ENCODE results near the gene CD300A.
A peak's percentile ranks its signal among the peaks of the same experiment; 100 is the strongest.
"Not testable (repeated sequence)": the region's sequence is repeated elsewhere in the genome, so short reads cannot be mapped to it uniquely, and the experiment has no call there.

The CD300A gene

GRCh38 chr17:74516561-74517328 lies 50.3 kb downstream of the CD300A start:
- no peak overlapping the region for H3K4me3 ChIP-seq (ENCODE audit: low read depth, low read length)
- DNase-seq (ENCODE audit: low read depth) = no peak
- TF ChIP-seq CTCF (IDR thresholded peaks at IDR 0.05; ENCODE audit: insufficient read depth, low read depth, low read length, missing control alignments) = no peak

- not testable (repeated sequence) for H3K4me3 ChIP-seq (ENCODE audit: low read depth, low read length); DNase-seq (ENCODE audit: low read depth)
These were observed 52.1 kb downstream of the CD300A start for GRCh38 chr17:74518413-74518981.

DNA sequence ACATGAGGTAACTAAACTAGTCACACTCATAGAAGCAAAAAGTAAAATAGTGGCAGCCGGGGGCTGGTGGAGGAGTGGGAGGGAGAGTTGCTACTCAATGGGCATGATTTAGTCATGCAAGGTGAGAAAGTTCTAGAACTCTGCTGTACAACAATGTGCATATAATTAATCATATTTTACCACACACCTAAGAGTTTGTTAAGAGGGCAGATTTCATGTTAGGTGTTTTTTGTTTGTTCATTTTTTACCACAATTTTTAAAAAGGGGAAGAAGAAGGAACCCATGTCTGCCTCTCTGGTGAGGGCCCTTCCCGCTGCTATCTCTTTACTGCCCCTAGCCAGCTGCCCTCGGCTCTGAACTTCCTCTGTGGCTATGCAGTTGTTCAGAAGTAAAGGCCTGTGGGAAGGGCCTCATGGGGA lies 53.6 kb downstream of the CD300A start:
- no peak for TF ChIP-seq CTCF (IDR thresholded peaks at IDR 0.05; ENCODE audit: insufficient read depth, low read depth, low read length, missing control alignments)
- H3K4me3 ChIP-seq (ENCODE audit: low read depth, low read length) = no peak overlapping the region
- DNase-seq (ENCODE audit: low read depth) = peak; percentile 10

- no peak for TF ChIP-seq CTCF (IDR thresholded peaks at IDR 0.05; ENCODE audit: insufficient read depth, low read depth, low read length, missing control alignments)
- no peak for DNase-seq (ENCODE audit: low read depth)
- H3K4me3 ChIP-seq (ENCODE audit: low read depth, low read length) = no peak overlapping the region
These were observed 54.5 kb downstream of the CD300A start for GRCh38 chr17:74520790-74521480.

GRCh38 chr17:74521701-74522201 lies 55.3 kb downstream of the CD300A start:
- DNase-seq (ENCODE audit: low read depth) = peak; percentile 27
- no peak overlapping the region for H3K4me3 ChIP-seq (ENCODE audit: low read depth, low read length)
- no peak for TF ChIP-seq CTCF (IDR thresholded peaks at IDR 0.05; ENCODE audit: insufficient read depth, low read depth, low read length, missing control alignments)

- no peak for DNase-seq (ENCODE audit: low read depth)
- no peak for TF ChIP-seq CTCF (IDR thresholded peaks at IDR 0.05; ENCODE audit: insufficient read depth, low read depth, low read length, missing control alignments)
- H3K4me3 ChIP-seq (ENCODE audit: low read depth, low read length) = no peak overlapping the region
These were observed 56.1 kb downstream of the CD300A start for GRCh38 chr17:74522381-74523105.

GRCh38 chr17:74523308-74523707 lies 56.9 kb downstream of the CD300A start:
- H3K4me3 ChIP-seq (ENCODE audit: low read depth, low read length) = no peak overlapping the region
- no peak for TF ChIP-seq CTCF (IDR thresholded peaks at IDR 0.05; ENCODE audit: insufficient read depth, low read depth, low read length, missing control alignments)
- no peak for DNase-seq (ENCODE audit: low read depth)
